ENCODE measurements around the gene EXTL1. TPM values are rescaled to one million over a fixed set of nuclear protein-coding genes. Genes with fewer than 3 reads are reported as not detected.

The EXTL1 gene
- total and polyA plus RNA-seq, 10 of the 15 experiments (the other 5 are each of a cell fraction or from before 2014, with no cell fraction given), result not detected

GRCh38 chr1:26003262-26003661 lies 18.3 kb upstream of the EXTL1 start (continued):
- no peak for TF ChIP-seq HSF1 (IDR thresholded peaks at IDR 0.05; ENCODE audit: low read depth, low read length)
- TF ChIP-seq FOS (IDR thresholded peaks at IDR 0.05; ENCODE audit: borderline replicate concordance, extremely low read depth, insufficient read length), result no peak
- TF ChIP-seq POLR2AphosphoS5 (IDR thresholded peaks at IDR 0.05; ENCODE audit: low read length), result no peak
- TF ChIP-seq BMI1 (IDR thresholded peaks at IDR 0.05; ENCODE audit: borderline replicate concordance), result no peak
- no peak for TF ChIP-seq SP1 (IDR thresholded peaks at IDR 0.05; ENCODE audit: low read depth, low read length)
- TF ChIP-seq KLF5 (IDR thresholded peaks at IDR 0.05; ENCODE audit: partially characterized antibody), result no peak
- no peak for TF ChIP-seq RCOR1 (conservative IDR thresholded peaks at IDR 0.05; ENCODE audit: low read depth, low read length)
- TF ChIP-seq SUPT20H (IDR thresholded peaks at IDR 0.05; ENCODE audit: borderline replicate concordance, control insufficient read depth, low read depth, low read length), result no peak
- TF ChIP-seq FOXK2 (IDR thresholded peaks at IDR 0.05), result no peak

- ATAC-seq, result no peak
Measured at GRCh38 chr1:26003756-26004155, 17.8 kb upstream of the EXTL1 start.

More at GRCh38 chr1:26003756-26004155, 17.8 kb upstream of the EXTL1 start:
- RAD21 ChIA-PET (ENCODE audit: unreplicated experiment), result no interaction called here
- no peak for TF ChIP-seq RFX5 (IDR thresholded peaks at IDR 0.05; ENCODE audit: low read depth, low read length)
- SMC1A ChIA-PET (ENCODE audit: uncharacterized antibody, unreplicated experiment), result interaction anchor here (11.2 kb wide), 1 partner anchor 104 kb away, joined by 319 read pairs; the partner anchor contains the start of gene STMN1
- H3K9ac ChIP-seq (ENCODE audit: control insufficient read depth, insufficient read depth, low read length), result no peak overlapping the region
- DNase-seq (ENCODE audit: low read depth, low spot score) (no peak), FAIRE-seq (no peak)
- 48% methylated on average over 2 of the region's 2 CpGs for WGBS (ENCODE audit: insufficient coverage, insufficient replicate concordance, low lambda C conversion rate, missing lambda C conversion rate)
- H3K27me3 ChIP-seq (replicated peaks in 1 of 2; ENCODE audit: control insufficient read depth in 2 of 2, insufficient read depth in 2 of 2, low read length in 1 of 2), result no peaks in the 10 kb centered on the region; a peak in 2 of 4 replicates
- no peak overlapping the region for H3K4me3 ChIP-seq
- no TSS peak for BruUV-seq (replicated peaks)
- no peak overlapping the region for H2AFZ ChIP-seq (ENCODE audit: control insufficient read depth, low read depth, low read length)
- H4K20me1 ChIP-seq (ENCODE audit: control insufficient read depth, insufficient read depth), result no peaks in the 10 kb centered on the region
- in situ Hi-C loops (cut with MboI), result no loop called here
- no peaks in the 10 kb centered on the region for H3K9me3 ChIP-seq (replicated peaks; ENCODE audit: control insufficient read depth, insufficient read depth, low read length)
- CTCF ChIA-PET, result interaction anchor here (1.4 kb wide), 1 partner anchor 108 kb away, joined by 3 read pairs; no protein-coding TSS in a partner anchor
- intact Hi-C loops (cut with micrococcal nuclease; ENCODE audit: unreplicated experiment), result loop anchor here (10.0 kb wide), 1 partner anchor 179 kb away; no protein-coding TSS in a partner anchor
- H3K4me2 ChIP-seq (ENCODE audit: control insufficient read depth, insufficient read depth), result no peak overlapping the region
- H3K79me2 ChIP-seq (ENCODE audit: control insufficient read depth, insufficient read depth, low read length), result no peaks in the 10 kb centered on the region
- H3K4me1 ChIP-seq (ENCODE audit: control insufficient read depth, insufficient read depth, low read length), result peaks cover under 1% of the 10 kb centered on the region
- H3K36me3 ChIP-seq (ENCODE audit: control insufficient read depth in 2 of 2, insufficient read depth in 2 of 2, low read length in 1 of 2), result no peaks in the 10 kb centered on the region
- POLR2A ChIA-PET, result no interaction called here
- no peak overlapping the region for H3K27ac ChIP-seq (ENCODE audit: control insufficient read depth, insufficient read depth)

Measured in GM12878 (cell line).